ENCODE results near the gene XRCC5.

XRCC5 gene

DNA sequence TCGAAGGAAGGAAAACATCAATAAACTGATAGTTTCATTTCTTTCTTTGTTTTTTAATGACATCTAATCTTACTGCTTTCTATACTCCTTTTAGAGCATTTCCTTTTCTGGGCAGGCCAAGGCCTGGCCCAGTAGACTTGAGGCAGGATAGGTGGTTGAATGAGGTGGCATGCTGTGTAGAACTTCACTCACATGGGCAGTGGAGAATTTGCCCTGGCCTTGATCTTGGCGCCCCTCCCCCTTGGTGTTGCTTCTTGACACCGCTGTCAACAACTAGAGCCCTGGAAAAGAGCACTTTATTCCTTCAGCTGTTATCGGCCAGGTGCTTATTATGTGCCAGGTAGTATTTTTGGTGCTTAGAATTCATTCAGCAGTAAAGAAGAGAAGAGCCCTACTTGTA, 37.4 kb downstream of the XRCC5 start:
- DNase-seq (ENCODE audit: low read depth, low spot score) = no peak
- no peak overlapping the region for H3K4me3 ChIP-seq (ENCODE audit: low read length)

DNA sequence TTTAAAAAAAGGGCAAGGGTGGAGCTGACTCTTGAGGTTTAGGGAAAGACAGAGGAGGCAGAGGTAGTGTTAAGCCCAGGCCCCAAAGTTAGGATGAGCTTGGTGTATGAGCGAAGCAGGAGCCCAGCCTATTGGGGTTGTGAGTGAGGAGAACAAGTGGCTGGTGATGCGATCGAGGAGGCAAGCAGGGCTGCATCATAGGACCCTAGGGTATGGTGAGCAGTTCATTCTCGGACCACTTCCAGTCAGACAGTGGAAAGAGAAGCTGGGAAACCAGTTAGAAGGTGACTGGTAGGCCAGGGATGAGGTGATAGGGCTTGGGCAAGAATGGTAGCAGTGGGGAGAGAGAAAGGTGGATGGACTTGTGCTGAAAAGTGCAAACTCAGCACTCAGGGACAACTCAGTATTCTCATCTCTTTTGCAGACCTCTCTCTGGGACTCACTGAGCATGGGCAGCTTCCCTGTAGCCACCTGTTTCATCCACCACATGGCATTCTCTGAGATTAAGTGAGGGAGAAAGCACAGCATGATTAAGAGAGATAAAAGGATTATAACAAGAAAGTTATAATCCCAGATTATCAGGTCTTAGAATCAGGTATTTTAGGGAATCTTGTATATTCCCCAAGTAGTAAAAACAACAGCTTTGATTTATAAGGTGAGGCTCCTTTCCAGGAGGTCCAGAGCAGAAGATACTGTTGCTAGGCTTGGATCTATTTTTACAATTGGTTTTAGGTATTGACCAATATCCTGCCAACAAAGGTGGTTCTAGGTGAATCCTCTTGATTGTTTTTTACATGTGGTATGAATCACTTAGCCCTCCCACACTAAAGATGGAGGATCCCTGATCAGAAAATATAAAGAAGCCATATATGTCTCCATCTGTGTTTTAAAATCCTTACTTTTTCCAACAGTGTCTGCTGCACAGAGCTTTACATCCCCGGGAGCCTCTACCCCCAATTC, 38.3 kb downstream of the XRCC5 start:
- DNase-seq (ENCODE audit: low read depth, low spot score) = no peak
- H3K4me3 ChIP-seq (ENCODE audit: low read length) = no peak overlapping the region

GRCh38 chr2:216148983-216149382, 39.8 kb downstream of the XRCC5 start:
- no peak for DNase-seq (ENCODE audit: low read depth, low spot score)
- H3K4me3 ChIP-seq (ENCODE audit: low read length) = no peak overlapping the region

DNA sequence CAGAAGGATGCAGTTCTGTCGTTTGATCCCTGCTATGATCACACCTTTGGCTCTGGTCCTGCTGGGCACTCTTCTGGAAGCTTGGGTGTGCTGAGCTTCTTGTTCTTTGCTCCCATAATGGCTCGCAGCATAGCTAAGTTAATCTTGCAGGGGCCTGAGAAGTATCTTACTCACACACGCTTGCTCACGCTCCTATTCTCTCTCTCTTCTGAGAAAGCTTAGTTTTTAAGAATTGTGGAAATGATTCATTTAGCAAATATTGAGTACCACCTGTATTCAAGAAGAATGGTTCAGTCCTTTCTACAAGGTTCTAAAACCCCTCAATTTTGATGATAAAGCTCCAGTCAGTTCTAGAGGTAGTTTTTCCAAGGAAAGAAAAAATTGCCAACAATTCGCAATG, 40.6 kb downstream of the XRCC5 start:
- H3K4me3 ChIP-seq (ENCODE audit: low read length) = no peak overlapping the region
- DNase-seq (ENCODE audit: low read depth, low spot score) = no peak

GRCh38 chr2:216151313-216152025, 42.3 kb downstream of the XRCC5 start:
- DNase-seq (ENCODE audit: low read depth, low spot score) = no peak
- H3K4me3 ChIP-seq (ENCODE audit: low read length) = no peak overlapping the region

DNA sequence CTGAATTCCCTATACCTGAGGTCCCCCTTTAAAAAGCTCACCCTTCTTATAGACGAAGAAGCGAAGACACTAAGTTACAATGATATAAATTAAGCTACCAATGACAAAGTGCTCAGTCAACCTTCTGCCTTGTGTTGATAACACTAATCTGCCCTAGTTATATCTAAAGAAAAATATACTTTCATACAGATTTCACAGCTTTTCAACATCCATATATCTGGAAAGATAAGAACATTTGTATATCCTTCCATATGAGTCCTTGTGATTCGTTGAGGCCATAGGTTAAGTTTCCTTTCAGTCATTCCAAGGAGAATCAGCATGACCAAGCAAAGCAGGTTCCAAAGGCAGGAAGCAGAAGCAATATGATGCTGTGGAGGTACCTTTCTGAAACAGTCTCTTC, 46.8 kb downstream of the XRCC5 start:
- no peak for DNase-seq (ENCODE audit: low read depth, low spot score)
- no peak overlapping the region for H3K4me3 ChIP-seq (ENCODE audit: low read length)

- DNase-seq (ENCODE audit: low read depth, low spot score) = no peak
- no peak overlapping the region for H3K4me3 ChIP-seq (ENCODE audit: low read length)
Observed at GRCh38 chr2:216156822-216157221, 47.7 kb downstream of the XRCC5 start.

- no peak for DNase-seq (ENCODE audit: low read depth, low spot score)
- H3K4me3 ChIP-seq (ENCODE audit: low read length) = no peak overlapping the region
Observed at GRCh38 chr2:216159144-216159543, 50.0 kb downstream of the XRCC5 start.

DNA sequence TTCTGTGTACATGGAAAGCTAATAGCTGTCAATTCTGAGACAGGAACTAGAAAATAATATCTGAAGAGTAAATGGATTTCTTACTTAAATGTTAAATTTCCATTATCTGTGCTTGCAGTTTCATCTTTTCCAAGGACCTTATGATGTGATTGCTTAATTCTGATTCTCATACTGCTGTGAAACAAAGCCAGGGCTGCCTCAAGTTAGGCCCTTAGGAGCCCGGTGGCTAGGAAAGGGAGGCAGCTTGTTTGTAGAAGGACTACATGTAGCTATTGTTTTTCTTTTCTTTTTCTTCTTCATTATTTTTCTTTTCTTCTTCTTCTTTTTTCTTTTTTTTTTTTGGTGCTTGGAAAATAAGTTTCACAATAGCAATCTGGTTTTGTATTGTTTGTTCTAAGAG, 50.5 kb downstream of the XRCC5 start:
- no peak overlapping the region for H3K4me3 ChIP-seq (ENCODE audit: low read length)
- no peak for DNase-seq (ENCODE audit: low read depth, low spot score)

- no peak for DNase-seq (ENCODE audit: low read depth, low spot score)
- H3K4me3 ChIP-seq (ENCODE audit: low read length) = no peak overlapping the region
Observed at GRCh38 chr2:216160786-216161185, 51.6 kb downstream of the XRCC5 start.

DNA sequence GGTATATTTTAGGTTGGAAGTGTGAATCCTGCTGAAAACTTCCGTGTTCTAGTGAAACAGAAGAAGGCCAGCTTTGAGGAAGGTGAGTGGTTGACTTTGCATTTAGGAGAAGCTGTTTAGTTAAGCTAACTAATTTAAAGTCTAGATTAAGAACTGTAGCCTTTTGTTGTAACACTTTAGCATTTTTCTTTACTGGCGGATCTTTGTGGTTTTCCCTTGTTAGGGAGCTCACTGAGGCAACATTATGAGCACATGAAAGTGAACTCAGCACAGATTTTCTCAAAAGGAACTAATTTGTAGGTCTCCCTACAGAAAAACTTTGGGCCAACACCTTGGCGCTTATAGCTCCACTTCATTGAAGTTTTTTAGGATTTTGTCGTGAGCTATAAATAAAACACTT, 52.8 kb downstream of the XRCC5 start:
- no peak for DNase-seq (ENCODE audit: low read depth, low spot score)
- no peak overlapping the region for H3K4me3 ChIP-seq (ENCODE audit: low read length)

GRCh38 chr2:216163518-216163917, 54.4 kb downstream of the XRCC5 start:
- no peak overlapping the region for H3K4me3 ChIP-seq (ENCODE audit: low read length)
- DNase-seq (ENCODE audit: low read depth, low spot score) = no peak

- DNase-seq (ENCODE audit: low read depth, low spot score) = no peak
- H3K4me3 ChIP-seq (ENCODE audit: low read length) = no peak overlapping the region
Observed at GRCh38 chr2:216164087-216164486, 54.9 kb downstream of the XRCC5 start.

- H3K4me3 ChIP-seq (ENCODE audit: low read length) = no peak overlapping the region
- no peak for DNase-seq (ENCODE audit: low read depth, low spot score)
Observed at GRCh38 chr2:216164576-216164975, 55.4 kb downstream of the XRCC5 start.

GRCh38 chr2:216165711-216166110, 56.6 kb downstream of the XRCC5 start:
- H3K4me3 ChIP-seq (ENCODE audit: low read length) = no peak overlapping the region
- no peak for DNase-seq (ENCODE audit: low read depth, low spot score)

GRCh38 chr2:216169087-216169486, 59.9 kb downstream of the XRCC5 start:
- no peak for DNase-seq (ENCODE audit: low read depth, low spot score)

DNA sequence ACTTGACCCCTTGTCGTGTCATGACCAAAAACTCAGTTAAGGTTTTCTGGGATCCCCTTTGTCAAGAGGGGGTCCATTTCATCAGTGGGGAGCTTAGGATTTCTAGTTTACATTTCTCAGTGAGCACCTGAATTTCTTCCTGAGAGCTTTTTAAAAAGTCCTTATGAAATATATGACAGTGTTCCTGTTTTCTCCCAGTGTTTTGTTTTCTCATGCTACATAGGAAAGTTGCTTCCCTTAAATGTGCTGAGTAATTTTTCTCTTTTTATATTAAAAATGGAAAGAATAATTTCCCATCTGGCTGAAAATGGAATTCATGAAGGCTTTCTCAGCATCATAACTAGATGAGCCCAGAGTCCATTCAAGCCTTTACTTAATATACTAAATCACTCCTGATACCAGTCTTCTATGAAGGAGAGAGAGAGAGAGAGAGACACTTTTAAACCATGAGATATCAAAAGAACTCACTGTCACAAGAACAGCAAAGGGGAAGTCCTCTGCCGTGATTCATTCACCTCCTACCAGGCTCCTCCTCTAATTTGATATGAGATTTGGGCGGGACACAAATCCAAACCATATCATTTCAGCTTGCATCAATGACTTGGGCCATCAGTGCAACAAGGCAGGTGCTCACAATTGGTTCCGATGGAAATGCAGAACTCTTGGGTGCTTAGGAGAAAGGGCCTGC, 61.1 kb downstream of the XRCC5 start:
- no peak overlapping the region for H3K4me3 ChIP-seq (ENCODE audit: low read length)
- no peak for DNase-seq (ENCODE audit: low read depth, low spot score)

More at GRCh38 chr2:216169087-216169486, 59.9 kb downstream of the XRCC5 start:
- H3K4me3 ChIP-seq (ENCODE audit: low read length) = no peak overlapping the region

DNA sequence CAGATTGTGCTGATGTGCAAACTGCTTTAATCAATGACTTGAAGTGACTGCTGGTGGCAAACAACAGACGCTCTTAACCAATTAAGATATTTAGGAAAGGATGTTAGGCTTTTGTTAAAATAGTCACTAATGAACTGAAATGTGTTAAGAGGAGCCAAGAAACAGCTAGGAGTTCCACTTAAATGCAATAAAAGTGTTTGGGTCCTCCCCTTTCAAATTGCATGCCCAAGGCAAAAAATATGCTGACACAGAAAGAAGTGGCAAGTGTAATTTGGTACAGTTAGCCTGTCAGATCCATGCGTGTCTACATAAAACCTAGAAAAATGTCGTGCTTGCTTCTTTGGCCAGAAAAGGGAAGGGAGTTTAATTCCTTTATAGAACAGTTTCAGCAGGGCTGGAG, 61.9 kb downstream of the XRCC5 start:
- no peak for DNase-seq (ENCODE audit: low read depth, low spot score)
- H3K4me3 ChIP-seq (ENCODE audit: low read length) = no peak overlapping the region

DNA sequence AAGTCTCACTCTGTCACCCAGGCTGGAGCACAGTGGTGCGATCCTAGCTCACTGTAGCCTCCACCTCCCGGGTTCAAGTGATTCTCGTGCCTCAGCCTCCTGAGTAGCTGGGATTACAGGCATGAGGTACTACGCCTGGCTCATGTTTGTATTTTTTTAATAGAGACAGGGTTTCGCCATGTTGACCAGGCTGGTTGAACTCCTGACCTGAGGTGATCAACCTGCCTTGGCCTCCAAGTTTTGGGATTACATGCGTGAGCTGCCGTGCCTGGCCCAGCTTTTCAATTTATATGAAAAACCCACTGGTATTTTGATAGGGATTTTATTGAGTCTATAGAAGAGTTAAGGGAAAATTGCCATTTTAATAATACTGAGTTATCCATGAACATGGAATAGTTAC, 63.3 kb downstream of the XRCC5 start:
- H3K4me3 ChIP-seq (ENCODE audit: low read length) = no peak overlapping the region
- no peak for DNase-seq (ENCODE audit: low read depth, low spot score)

- DNase-seq (ENCODE audit: low read depth, low spot score) = no peak
- H3K4me3 ChIP-seq (ENCODE audit: low read length) = no peak overlapping the region
Observed at GRCh38 chr2:216179015-216179414, 69.9 kb downstream of the XRCC5 start.
